Transverse colon (tissue), 4 donors: ENCODE data around the gene UNC5B. TPM values are rescaled to one million over a fixed set of nuclear protein-coding genes. Genes with fewer than 3 reads are reported as not detected.

Experiments
- DNase-seq: peaks from one replicate; pipeline ENCODE4 v3.0.0-alpha.2; 2019
- H3K27ac ChIP-seq, 4 donors: fragments of 200-600 bp; sonication (generic); 2 replicates each; pipeline ENCODE4 v1.5.1; 2016 to 2018; ENCODE audit warnings: inconsistent platforms in 4 of 4
- H3K27me3 ChIP-seq: fragments of 200-600 bp; sonication (generic); 2 replicates; pipeline ENCODE4 v1.5.1; 2017; ENCODE audit warnings: inconsistent platforms
- H3K36me3 ChIP-seq, 4 donors: fragments of 200-600 bp; sonication (generic); 2 replicates each; pipeline ENCODE4 v1.5.1; 2017 to 2019; ENCODE audit warnings: inconsistent platforms in 4 of 4
- H3K4me1 ChIP-seq, 4 donors: fragments of 200-600 bp; sonication (generic); 2 replicates each; pipeline ENCODE4 v1.5.1; 2017 to 2020; ENCODE audit warnings: inconsistent platforms in 4 of 4
- H3K4me3 ChIP-seq, 4 donors: fragments of 200-600 bp; sonication (generic); 1 replicate in 1 of 4; 2 replicates in 3 of 4; pipeline versions ENCODE4 v1.5.1 to v1.6.1; 2017 to 2019; ENCODE audit warnings: inconsistent platforms in 4 of 4
- H3K9me3 ChIP-seq, 2 donors: fragments of 200-600 bp; sonication (generic); 2 replicates each; pipeline ENCODE4 v1.5.1; 2017 to 2019; ENCODE audit warnings: inconsistent platforms in 2 of 2
- CTCF ChIP-seq, 5 experiments: fragments of 200-600 bp in 3 of 5; fragments of 450-650 bp in 2 of 5; sonication (generic) in 3 of 5; IDR thresholded peaks; 1 replicate in 2 of 5; 2 replicates in 3 of 5; pipeline ENCODE4 v1.5.1; 2016 to 2017; ENCODE audit warnings: antibody characterized with exemption in 5 of 5, inconsistent platforms in 3 of 5, mild to moderate bottlenecking in 2 of 5, moderate library complexity in 1 of 5
- EP300 ChIP-seq: sonication (generic); formaldehyde crosslinking; IDR thresholded peaks from one replicate; pipeline ENCODE4 v1.6.1; 2017; ENCODE audit warnings: antibody characterized with exemption, low read depth
- POLR2A ChIP-seq: fragments of 450-650 bp; IDR thresholded peaks from one replicate; pipeline ENCODE4 v1.6.1; 2016; ENCODE audit warnings: antibody characterized with exemption, mild to moderate bottlenecking, moderate library complexity
- POLR2AphosphoS5 ChIP-seq, 3 donors: sonication (generic); formaldehyde crosslinking; IDR thresholded peaks; one replicate each; pipeline ENCODE4 v1.6.1; 2016; ENCODE audit warnings: antibody characterized with exemption in 3 of 3
- WGBS, 2 donors: methylation state at CpG; one replicate each; pipeline ENCODE4 v1.1.5; 2018; ENCODE audit warnings: low coverage in 1 of 2; 5-methylcytosine and 5-hydroxymethylcytosine counted together
- in situ Hi-C, 4 donors: fragments of 200-750 bp; cut with MboI; loops; one replicate each; pipeline versions ENCODE4 v1.15.0 to v1.15.1; 2017; ENCODE audit warnings: low sequenced_read_pairs in 3 of 4, low pct_ligation_motif_present in 1 of 4, low pct_unique_long_range_greater_than_20kb in 1 of 4
- intact Hi-C: fragments of 100-400 bp; cut with DNase I; formaldehyde crosslinking; loops from one replicate; pipeline ENCODE4 v1.15.1; 2023; ENCODE audit warnings: low total_unique reads
- total RNA-seq, 4 donors: library from RNA; depleted of rRNA; stranded (reverse); fragments of >200 nt; gene quantifications; one replicate each; pipeline ENCODE4 v1.1.0, GENCODE V29; 2016

The UNC5B gene
- total RNA-seq, 4 donors from 2014 or later = 12.3 to 74.1 (median 41.2) TPM

GRCh38 chr10:71323407-71323806, 111.0 kb downstream of the UNC5B start:
- Histone ChIP-seq H3K27me3 (no peaks in the 10 kb centered on the region), H3K4me3 (no peak overlapping the region), H3K27ac (no peak overlapping the region), H3K9me3 (no peaks in the 10 kb centered on the region), H3K36me3 (peaks cover 0 to 10% (median 0%) of the 10 kb centered on the region in 4 donors), H3K4me1 (peaks cover 7 to 17% (median 9%) of the 10 kb centered on the region in 4 donors)
- WGBS, 2 donors = 90 to 93% methylated on average over 3 to 4 of the region's 4 CpGs
- TF ChIP-seq CTCF (IDR thresholded peaks at IDR 0.05) = no peak
- TF ChIP-seq POLR2A = no peak
- TF ChIP-seq EP300 = no peak
- TF ChIP-seq POLR2AphosphoS5 (IDR thresholded peaks at IDR 0.05) = no peak
- DNase-seq = no peak
- intact Hi-C loops (no loop called here), in situ Hi-C loops (loop anchor here in 2 of 4 donors (25.0 kb wide), 2 partner anchors 239 to 489 kb away; no protein-coding TSS in a partner anchor)

- Histone ChIP-seq H3K4me1 (peaks cover 3 to 9% (median 5%) of the 10 kb centered on the region in 4 donors), H3K27ac (no peak overlapping the region), H3K27me3 (no peaks in the 10 kb centered on the region), H3K9me3 (no peaks in the 10 kb centered on the region), H3K36me3 (peaks cover 0 to 10% (median 0%) of the 10 kb centered on the region in 4 donors), H3K4me3 (no peak overlapping the region)
- intact Hi-C loops (no loop called here), in situ Hi-C loops (loop anchor here in 2 of 4 donors (25.0 kb wide), 2 partner anchors 238 to 488 kb away; no protein-coding TSS in a partner anchor)
- 91% methylated on average over 8 of the region's 9 CpGs; no CpG with 5 or more reads in 1 of the 2 donors for WGBS, 2 donors
- no peak for DNase-seq
- TF ChIP-seq CTCF (IDR thresholded peaks at IDR 0.05) (no peak), EP300 (no peak), POLR2AphosphoS5 (IDR thresholded peaks at IDR 0.05) (no peak), POLR2A (no peak)
Measured at GRCh38 chr10:71324743-71325142, 112.4 kb downstream of the UNC5B start.

- in situ Hi-C loops = no loop called here
- Histone ChIP-seq H3K27ac (no peak overlapping the region), H3K4me1 (peaks cover 0 to 4% (median 1%) of the 10 kb centered on the region in 4 donors), H3K4me3 (no peak overlapping the region), H3K27me3 (no peaks in the 10 kb centered on the region), H3K36me3 (peaks cover 0 to 10% (median 0%) of the 10 kb centered on the region in 4 donors), H3K9me3 (no peaks in the 10 kb centered on the region)
- intact Hi-C loops = no loop called here
- TF ChIP-seq EP300 (no peak), POLR2AphosphoS5 (IDR thresholded peaks at IDR 0.05) (no peak), POLR2A (no peak), CTCF (IDR thresholded peaks at IDR 0.05) (no peak)
- 61% methylated on average over 6 of the region's 6 CpGs; no CpG with 5 or more reads in 1 of the 2 donors for WGBS, 2 donors
- DNase-seq = peak; percentile 51
Measured at GRCh38 chr10:71325267-71325666, 112.9 kb downstream of the UNC5B start.

GRCh38 chr10:71326464-71326881, 114.1 kb downstream of the UNC5B start:
- peaks cover 0 to 10% (median 0%) of the 10 kb centered on the region in 4 donors for H3K36me3 ChIP-seq
- WGBS, 2 donors = 55 to 100% methylated on average over 1 to 9 of the region's 16 CpGs
- H3K4me1 ChIP-seq = peaks cover 0 to 3% (median 1%) of the 10 kb centered on the region in 4 donors
- no peaks in the 10 kb centered on the region for H3K9me3 ChIP-seq
- DNase-seq = peak; percentile 39
- no peak overlapping the region for H3K27ac ChIP-seq
- H3K27me3 ChIP-seq = no peaks in the 10 kb centered on the region
- no peak for TF ChIP-seq POLR2AphosphoS5 (IDR thresholded peaks at IDR 0.05)
- no peak for TF ChIP-seq POLR2A
- no peak for TF ChIP-seq CTCF (IDR thresholded peaks at IDR 0.05)
- no peak for TF ChIP-seq EP300
- H3K4me3 ChIP-seq = no peak overlapping the region
- in situ Hi-C loops (no loop called here), intact Hi-C loops (no loop called here)
